Testis (tissue), 3 donors: ENCODE measurements around the gene MYLK. TPM values are rescaled to one million over a fixed set of nuclear protein-coding genes. Genes with fewer than 3 reads are reported as not detected.

Experiments
- DNase-seq: peaks from one replicate; pipeline ENCODE4 v3.0.0-alpha.2; 2019
- H3K27ac ChIP-seq, 2 donors: fragments of 200-600 bp; sonication (generic); one replicate each; pipeline ENCODE4 v1.5.1; 2019
- H3K27me3 ChIP-seq: fragments of 200-600 bp; sonication (generic); one replicate; pipeline ENCODE4 v1.5.1; 2019
- H3K36me3 ChIP-seq: fragments of 200-600 bp; sonication (generic); one replicate; pipeline ENCODE4 v1.5.1; 2017; ENCODE audit warnings: low read depth; ENCODE audit errors: missing control alignments
- H3K4me1 ChIP-seq: fragments of 200-600 bp; sonication (generic); one replicate; pipeline ENCODE4 v1.5.1; 2019
- H3K4me3 ChIP-seq, 2 donors: fragments of 200-600 bp; sonication (generic); one replicate each; pipeline ENCODE4 v1.5.1; 2017 to 2019
- H3K9me3 ChIP-seq: fragments of 200-600 bp; sonication (generic); one replicate; pipeline ENCODE4 v1.5.1; 2017
- CTCF ChIP-seq, 3 experiments: fragments of 450-650 bp in 2 of 3; fragments of 200-600 bp in 1 of 3; sonication (generic) in 1 of 3; IDR thresholded peaks; one replicate each; pipeline ENCODE4 v1.5.1; 2016 to 2019; ENCODE audit warnings: antibody characterized with exemption in 3 of 3, mild to moderate bottlenecking in 2 of 3, moderate library complexity in 1 of 3
- POLR2A ChIP-seq: fragments of 450-650 bp; IDR thresholded peaks from one replicate; pipeline ENCODE4 v1.6.1; 2017; ENCODE audit warnings: antibody characterized with exemption, mild to moderate bottlenecking, moderate library complexity
- WGBS, 2 donors: methylation state at CpG; one replicate each; pipeline ENCODE4 v1.1.5; 2018; 5-methylcytosine and 5-hydroxymethylcytosine counted together
- intact Hi-C: fragments of 100-400 bp; cut with DNase I; formaldehyde crosslinking; loops from one replicate; pipeline ENCODE4 v1.15.1; 2023; ENCODE audit warnings: low total_unique reads
- polyA plus RNA-seq: library from polyadenylated mRNA; stranded (reverse); fragments of 350-450 nt; fragmentation: Illumina TruSeq; extraction: RNeasy Lipid Tissue Mini Kit (QIAGEN cat#74804); gene quantifications from one replicate; pipeline ENCODE4 v1.2.3, GENCODE V29; 2014; ENCODE audit warnings: low read depth, low replicate concordance; ENCODE audit not compliant: insufficient read depth
- total RNA-seq, 2 donors: library from RNA; depleted of rRNA; stranded (reverse); fragments of >200 nt; gene quantifications; one replicate each; pipeline ENCODE4 v1.2.3, GENCODE V29; 2016

The MYLK gene
- total and polyA plus RNA-seq, 3 donors from 2014 or later, result 130 to 168 (median 151) TPM

- Histone ChIP-seq H3K27ac (no peak overlapping the region), H3K27me3 (no peaks in the 10 kb centered on the region), H3K9me3 (no peaks in the 10 kb centered on the region), H3K4me1 (peaks cover 4% of the 10 kb centered on the region), H3K36me3 (no peaks in the 10 kb centered on the region), H3K4me3 (no peak overlapping the region)
- no peak for DNase-seq
- intact Hi-C loops, result no loop called here
- TF ChIP-seq CTCF (IDR thresholded peaks at IDR 0.05) (no peak), POLR2A (no peak)
- 50 to 60% methylated on average over 22 of the region's 22 CpGs for WGBS, 2 donors
These were observed 84.4 kb downstream of the MYLK start for GRCh38 chr3:123799544-123800361.

GRCh38 chr3:123798550-123798949 is 85.6 kb downstream of the MYLK start:
- Histone ChIP-seq H3K4me3 (no peak overlapping the region), H3K4me1 (peaks cover 4% of the 10 kb centered on the region), H3K27ac (no peak overlapping the region), H3K27me3 (no peaks in the 10 kb centered on the region), H3K9me3 (no peaks in the 10 kb centered on the region), H3K36me3 (no peaks in the 10 kb centered on the region)
- intact Hi-C loops, result no loop called here
- no peak for DNase-seq
- TF ChIP-seq CTCF (IDR thresholded peaks at IDR 0.05) (no peak), POLR2A (no peak)
- WGBS, 2 donors, result 77 to 90% methylated on average over 4 of the region's 4 CpGs

GRCh38 chr3:123795471-123796251 is 88.5 kb downstream of the MYLK start:
- 73 to 79% methylated on average over 4 of the region's 4 CpGs for WGBS, 2 donors
- no peaks in the 10 kb centered on the region for H3K36me3 ChIP-seq
- intact Hi-C loops, result no loop called here

GRCh38 chr3:123793425-123793824 is 90.7 kb downstream of the MYLK start:
- intact Hi-C loops, result no loop called here
- Histone ChIP-seq H3K9me3 (no peaks in the 10 kb centered on the region), H3K4me3 (no peak overlapping the region), H3K36me3 (no peaks in the 10 kb centered on the region), H3K4me1 (no peaks in the 10 kb centered on the region), H3K27ac (no peak overlapping the region), H3K27me3 (no peaks in the 10 kb centered on the region)
- no peak for DNase-seq
- no peak for TF ChIP-seq POLR2A
- TF ChIP-seq CTCF (IDR thresholded peaks at IDR 0.05), result no peak
- WGBS, 2 donors, result 92 to 93% methylated on average over 9 of the region's 9 CpGs

More at GRCh38 chr3:123795471-123796251, 88.5 kb downstream of the MYLK start:
- no peaks in the 10 kb centered on the region for H3K9me3 ChIP-seq
- H3K27ac ChIP-seq, result no peak overlapping the region
- H3K4me3 ChIP-seq, result no peak overlapping the region
- no peak for DNase-seq
- TF ChIP-seq POLR2A, result no peak
- TF ChIP-seq CTCF (IDR thresholded peaks at IDR 0.05), result no peak
- peaks cover 4% of the 10 kb centered on the region for H3K4me1 ChIP-seq
- H3K27me3 ChIP-seq, result no peaks in the 10 kb centered on the region
